ENCODE data around the gene SLK.

The SLK gene

DNA sequence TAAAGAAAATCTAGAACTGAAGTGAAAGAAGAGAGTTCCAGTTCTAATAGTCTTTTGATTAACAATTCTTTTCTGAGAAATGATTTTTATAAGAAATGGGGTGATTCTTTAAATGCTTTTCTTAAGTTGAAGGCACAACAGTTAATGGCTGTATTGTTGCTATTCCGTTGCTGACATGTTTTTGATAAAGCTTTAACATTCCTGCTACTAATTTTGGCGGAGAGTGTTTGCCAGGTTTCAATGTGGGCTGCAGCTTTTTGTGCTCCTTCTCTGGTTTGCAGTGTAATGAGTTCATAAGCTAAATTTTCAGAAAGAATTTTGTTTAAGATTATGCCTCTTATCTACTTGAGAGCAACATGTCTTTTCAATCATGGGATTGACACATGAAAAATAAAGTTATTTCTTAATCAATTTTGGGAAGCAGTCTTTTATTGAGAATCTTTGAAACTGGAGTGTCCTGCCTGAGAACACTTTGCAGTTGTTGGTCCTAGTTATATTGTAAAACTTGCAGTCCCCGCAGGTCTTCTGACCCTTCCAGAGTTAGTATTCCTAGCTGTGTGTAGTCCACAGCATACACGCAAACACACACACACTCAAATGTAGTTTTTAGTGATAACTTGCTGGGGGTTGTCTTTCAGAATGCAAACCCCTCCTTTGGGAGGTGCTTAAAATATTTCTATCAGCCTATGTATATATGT lies 62.0 kb downstream of the SLK start:
- DNase-seq (ENCODE audit: low read depth), result no peak
- no peak overlapping the region for H3K4me3 ChIP-seq (ENCODE audit: low read depth, low read length)
- TF ChIP-seq, protein P1, sequence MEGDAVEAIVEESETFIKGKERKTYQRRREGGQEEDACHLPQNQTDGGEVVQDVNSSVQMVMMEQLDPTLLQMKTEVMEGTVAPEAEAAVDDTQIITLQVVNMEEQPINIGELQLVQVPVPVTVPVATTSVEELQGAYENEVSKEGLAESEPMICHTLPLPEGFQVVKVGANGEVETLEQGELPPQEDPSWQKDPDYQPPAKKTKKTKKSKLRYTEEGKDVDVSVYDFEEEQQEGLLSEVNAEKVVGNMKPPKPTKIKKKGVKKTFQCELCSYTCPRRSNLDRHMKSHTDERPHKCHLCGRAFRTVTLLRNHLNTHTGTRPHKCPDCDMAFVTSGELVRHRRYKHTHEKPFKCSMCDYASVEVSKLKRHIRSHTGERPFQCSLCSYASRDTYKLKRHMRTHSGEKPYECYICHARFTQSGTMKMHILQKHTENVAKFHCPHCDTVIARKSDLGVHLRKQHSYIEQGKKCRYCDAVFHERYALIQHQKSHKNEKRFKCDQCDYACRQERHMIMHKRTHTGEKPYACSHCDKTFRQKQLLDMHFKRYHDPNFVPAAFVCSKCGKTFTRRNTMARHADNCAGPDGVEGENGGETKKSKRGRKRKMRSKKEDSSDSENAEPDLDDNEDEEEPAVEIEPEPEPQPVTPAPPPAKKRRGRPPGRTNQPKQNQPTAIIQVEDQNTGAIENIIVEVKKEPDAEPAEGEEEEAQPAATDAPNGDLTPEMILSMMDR (IDR thresholded peaks at IDR 0.05; ENCODE audit: insufficient read depth, low read depth, low read length, missing control alignments), result no peak

DNA sequence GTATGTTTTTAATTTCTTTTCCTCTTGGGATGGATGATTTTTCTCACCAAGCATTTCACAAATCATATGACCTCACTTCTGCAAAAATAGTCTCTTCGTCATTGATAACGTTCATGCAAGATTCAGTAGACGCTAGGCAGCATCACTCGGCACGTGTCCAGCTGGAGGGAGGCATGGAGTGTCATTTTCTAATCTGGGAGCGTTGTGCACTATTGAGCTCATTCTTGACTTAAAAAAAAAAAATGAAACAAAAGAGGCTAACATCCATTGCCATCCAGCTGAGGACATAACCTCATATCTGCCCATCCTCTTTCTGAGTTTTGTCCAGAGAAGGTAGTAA lies 62.6 kb downstream of the SLK start:
- TF ChIP-seq, protein P1 (IDR thresholded peaks at IDR 0.05; ENCODE audit: insufficient read depth, low read depth, low read length, missing control alignments), result no peak
- H3K4me3 ChIP-seq (ENCODE audit: low read depth, low read length), result no peak overlapping the region
- DNase-seq (ENCODE audit: low read depth), result no peak

DNA sequence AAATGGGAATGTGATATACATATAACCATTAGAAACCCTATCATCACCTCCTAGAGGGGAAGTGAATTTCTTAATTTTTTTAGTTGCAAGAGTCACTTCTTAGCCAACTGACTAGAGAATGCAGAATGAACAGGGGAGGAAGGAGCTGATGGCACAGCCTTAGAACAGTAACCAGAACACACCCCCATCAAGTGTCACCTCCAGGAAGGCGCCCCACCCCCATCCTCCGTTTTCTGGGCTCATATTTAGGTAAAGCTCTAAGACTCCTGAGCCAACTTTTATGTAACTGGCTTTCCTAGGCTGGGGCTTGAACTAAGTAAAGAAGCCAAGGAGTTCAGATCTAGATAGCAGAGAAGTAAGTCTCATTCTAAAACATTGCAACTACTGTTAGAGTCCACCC lies 64.7 kb downstream of the SLK start:
- TF ChIP-seq, protein P1 (IDR thresholded peaks at IDR 0.05; ENCODE audit: insufficient read depth, low read depth, low read length, missing control alignments), result no peak
- DNase-seq (ENCODE audit: low read depth), result no peak
- H3K4me3 ChIP-seq (ENCODE audit: low read depth, low read length), result no peak overlapping the region

- TF ChIP-seq, protein P1 (IDR thresholded peaks at IDR 0.05; ENCODE audit: insufficient read depth, low read depth, low read length, missing control alignments), result no peak
- H3K4me3 ChIP-seq (ENCODE audit: low read depth, low read length), result no peak overlapping the region
- no peak for DNase-seq (ENCODE audit: low read depth)
These were observed 65.3 kb downstream of the SLK start for GRCh38 chr10:104032144-104032775.

GRCh38 chr10:104033401-104033930 lies 66.5 kb downstream of the SLK start:
- H3K4me3 ChIP-seq (ENCODE audit: low read depth, low read length), result no peak overlapping the region
- no peak for DNase-seq (ENCODE audit: low read depth)
- TF ChIP-seq, protein P1 (IDR thresholded peaks at IDR 0.05; ENCODE audit: insufficient read depth, low read depth, low read length, missing control alignments), result no peak

GRCh38 chr10:104033966-104034365 lies 67.0 kb downstream of the SLK start:
- TF ChIP-seq, protein P1 (IDR thresholded peaks at IDR 0.05; ENCODE audit: insufficient read depth, low read depth, low read length, missing control alignments), result no peak
- no peak overlapping the region for H3K4me3 ChIP-seq (ENCODE audit: low read depth, low read length)
- no peak for DNase-seq (ENCODE audit: low read depth)

Measured in GM12865 (cell line).